WTC11 (cell line): ENCODE results near the gene C1QTNF12.

Experiments used
- FOXK1 ChIP-seq: sonication (generic); formaldehyde crosslinking; IDR thresholded peaks from 2 replicates; pipeline ENCODE4 v1.8.0; 2022; ENCODE audit warnings: mild to moderate bottlenecking, moderate library complexity, missing genetic modification reagents
- KAT7 ChIP-seq: sonication (generic); formaldehyde crosslinking; IDR thresholded peaks from 2 replicates; pipeline ENCODE4 v1.8.1; 2023; ENCODE audit warnings: missing genetic modification reagents, mild to moderate bottlenecking, borderline replicate concordance
- MAX ChIP-seq: sonication (generic); formaldehyde crosslinking; IDR thresholded peaks from 2 replicates; pipeline ENCODE4 v1.8.0; 2022; ENCODE audit warnings: mild to moderate bottlenecking, missing genetic modification reagents
- MLX ChIP-seq: sonication (generic); formaldehyde crosslinking; IDR thresholded peaks from 2 replicates; pipeline ENCODE4 v1.8.1; 2023; ENCODE audit warnings: mild to moderate bottlenecking, missing genetic modification reagents, moderate library complexity
- TEAD4 ChIP-seq: sonication (generic); formaldehyde crosslinking; IDR thresholded peaks from 2 replicates; pipeline ENCODE4 v1.8.0; 2022; ENCODE audit warnings: mild to moderate bottlenecking, missing genetic modification reagents
- ZBTB21 ChIP-seq: sonication (generic); formaldehyde crosslinking; IDR thresholded peaks from 2 replicates; pipeline ENCODE4 v1.8.1; 2023; ENCODE audit warnings: mild to moderate bottlenecking, missing genetic modification reagents, borderline replicate concordance
- ZNF263 ChIP-seq: sonication (generic); formaldehyde crosslinking; IDR thresholded peaks from 2 replicates; pipeline ENCODE4 v1.8.1; 2022; ENCODE audit warnings: low read depth, mild to moderate bottlenecking, moderate library complexity, missing genetic modification reagents
- TF ChIP-seq, protein P1 (sequence below): fragments of 200-600 bp; IDR thresholded peaks from 2 replicates; pipeline ENCODE4 v1.8.0; 2022; ENCODE audit warnings: antibody characterized with exemption

DNA sequence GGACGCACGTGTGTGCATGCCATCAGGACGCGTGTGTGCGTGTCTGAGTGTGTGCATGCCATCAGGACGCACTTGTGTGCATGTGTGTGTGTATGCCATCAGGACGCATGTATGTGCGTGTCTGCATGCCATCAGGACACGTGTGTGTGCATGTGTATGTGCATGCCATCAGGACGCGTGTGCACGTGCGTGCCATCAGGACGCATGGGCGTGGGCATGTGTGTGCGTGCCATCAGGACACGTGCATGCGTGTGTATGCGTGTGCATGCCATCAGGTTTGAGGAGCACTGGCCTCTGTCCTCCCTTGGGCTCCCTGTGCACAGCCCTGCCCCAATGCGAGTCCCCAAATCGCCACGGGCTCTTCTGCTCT is 12.6 kb upstream of the C1QTNF12 start:
- TF ChIP-seq ZBTB21 (no peak), FOXK1 (CRISPR knock-in tag) (no peak), TEAD4 (CRISPR knock-in tag) (no peak), ZNF263 (CRISPR knock-in tag) (no peak), MAX (CRISPR knock-in tag) (no peak), MLX (CRISPR knock-in tag) (no peak), KAT7 (CRISPR knock-in tag) (no peak)
- TF ChIP-seq, protein P1, sequence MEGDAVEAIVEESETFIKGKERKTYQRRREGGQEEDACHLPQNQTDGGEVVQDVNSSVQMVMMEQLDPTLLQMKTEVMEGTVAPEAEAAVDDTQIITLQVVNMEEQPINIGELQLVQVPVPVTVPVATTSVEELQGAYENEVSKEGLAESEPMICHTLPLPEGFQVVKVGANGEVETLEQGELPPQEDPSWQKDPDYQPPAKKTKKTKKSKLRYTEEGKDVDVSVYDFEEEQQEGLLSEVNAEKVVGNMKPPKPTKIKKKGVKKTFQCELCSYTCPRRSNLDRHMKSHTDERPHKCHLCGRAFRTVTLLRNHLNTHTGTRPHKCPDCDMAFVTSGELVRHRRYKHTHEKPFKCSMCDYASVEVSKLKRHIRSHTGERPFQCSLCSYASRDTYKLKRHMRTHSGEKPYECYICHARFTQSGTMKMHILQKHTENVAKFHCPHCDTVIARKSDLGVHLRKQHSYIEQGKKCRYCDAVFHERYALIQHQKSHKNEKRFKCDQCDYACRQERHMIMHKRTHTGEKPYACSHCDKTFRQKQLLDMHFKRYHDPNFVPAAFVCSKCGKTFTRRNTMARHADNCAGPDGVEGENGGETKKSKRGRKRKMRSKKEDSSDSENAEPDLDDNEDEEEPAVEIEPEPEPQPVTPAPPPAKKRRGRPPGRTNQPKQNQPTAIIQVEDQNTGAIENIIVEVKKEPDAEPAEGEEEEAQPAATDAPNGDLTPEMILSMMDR, result no peak
